Peyer's patch (tissue), 4 donors: ENCODE measurements around the gene HDAC9.

Experiments used
- POLR2A ChIP-seq, 2 donors: fragments of 450-650 bp; IDR thresholded peaks; one replicate each; pipeline ENCODE4 v1.5.1; 2017; ENCODE audit warnings: antibody characterized with exemption in 2 of 2, mild to moderate bottlenecking in 2 of 2, moderate library complexity in 2 of 2
- TF ChIP-seq, protein P1 (sequence below), 6 experiments: fragments of 450-650 bp in 4 of 6; fragments of 200-600 bp in 2 of 6; sonication (generic) in 1 of 6; IDR thresholded peaks; one replicate each; pipeline ENCODE4 v1.5.1; 2017 to 2019; ENCODE audit warnings: antibody characterized with exemption in 6 of 6, mild to moderate bottlenecking in 3 of 6, moderate library complexity in 1 of 6

DNA sequence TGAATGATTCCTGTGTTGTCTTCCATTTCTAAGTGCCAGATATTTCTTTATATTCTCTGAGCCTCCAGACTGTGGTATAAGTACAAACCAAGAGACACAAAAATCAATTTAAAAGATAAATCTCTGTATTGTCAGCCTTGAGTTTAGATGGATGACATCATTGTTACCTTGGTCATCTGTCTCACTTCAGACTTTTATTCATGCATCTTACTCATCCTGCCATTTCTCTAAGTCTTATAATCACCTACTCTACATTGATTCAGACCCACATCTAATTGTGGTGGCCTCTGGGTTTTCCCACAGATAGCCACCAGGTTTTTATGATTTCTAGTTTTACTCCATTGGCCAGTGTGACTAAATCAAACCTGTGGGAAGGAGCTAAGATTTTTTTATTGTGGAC, 26.8 kb upstream of the HDAC9 start:
- TF ChIP-seq, protein P1, sequence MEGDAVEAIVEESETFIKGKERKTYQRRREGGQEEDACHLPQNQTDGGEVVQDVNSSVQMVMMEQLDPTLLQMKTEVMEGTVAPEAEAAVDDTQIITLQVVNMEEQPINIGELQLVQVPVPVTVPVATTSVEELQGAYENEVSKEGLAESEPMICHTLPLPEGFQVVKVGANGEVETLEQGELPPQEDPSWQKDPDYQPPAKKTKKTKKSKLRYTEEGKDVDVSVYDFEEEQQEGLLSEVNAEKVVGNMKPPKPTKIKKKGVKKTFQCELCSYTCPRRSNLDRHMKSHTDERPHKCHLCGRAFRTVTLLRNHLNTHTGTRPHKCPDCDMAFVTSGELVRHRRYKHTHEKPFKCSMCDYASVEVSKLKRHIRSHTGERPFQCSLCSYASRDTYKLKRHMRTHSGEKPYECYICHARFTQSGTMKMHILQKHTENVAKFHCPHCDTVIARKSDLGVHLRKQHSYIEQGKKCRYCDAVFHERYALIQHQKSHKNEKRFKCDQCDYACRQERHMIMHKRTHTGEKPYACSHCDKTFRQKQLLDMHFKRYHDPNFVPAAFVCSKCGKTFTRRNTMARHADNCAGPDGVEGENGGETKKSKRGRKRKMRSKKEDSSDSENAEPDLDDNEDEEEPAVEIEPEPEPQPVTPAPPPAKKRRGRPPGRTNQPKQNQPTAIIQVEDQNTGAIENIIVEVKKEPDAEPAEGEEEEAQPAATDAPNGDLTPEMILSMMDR (IDR thresholded peaks at IDR 0.05), result no peak
- no peak for TF ChIP-seq POLR2A (IDR thresholded peaks at IDR 0.05)
